ENCODE results near the gene HSD17B2.

HSD17B2 gene

GRCh38 chr16:82049484-82049883 is 14.4 kb downstream of the HSD17B2 start:
- TF ChIP-seq ZFX (IDR thresholded peaks at IDR 0.05; ENCODE audit: borderline replicate concordance) (no peak), CTCF (IDR thresholded peaks at IDR 0.05) (no peak)
- H3K27ac ChIP-seq: no peak overlapping the region

- no peak for TF ChIP-seq ZFX (IDR thresholded peaks at IDR 0.05; ENCODE audit: borderline replicate concordance)
- no peak overlapping the region for H3K27ac ChIP-seq
These were observed 15.5 kb downstream of the HSD17B2 start for GRCh38 chr16:82050506-82050905.

DNA sequence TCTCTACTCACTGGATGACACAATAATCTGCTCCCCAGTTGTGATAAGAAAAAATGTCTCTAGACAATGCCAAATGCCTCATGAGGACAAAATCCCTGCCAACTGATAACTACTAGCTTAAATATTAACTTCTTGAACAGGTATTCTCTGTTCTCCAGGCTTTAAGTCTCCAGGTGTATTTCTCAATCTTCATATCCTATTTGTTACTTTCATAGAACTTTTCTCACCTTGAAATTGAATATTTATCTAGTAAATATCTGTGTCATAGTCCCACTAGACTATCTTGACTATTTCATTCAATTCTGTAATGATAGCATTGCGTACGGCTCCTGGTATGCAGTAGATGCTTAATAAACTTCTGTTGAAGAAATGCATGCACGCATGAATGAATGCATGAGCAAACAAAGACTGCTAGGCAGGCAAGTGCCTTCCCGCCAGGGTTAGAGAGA is 15.9 kb downstream of the HSD17B2 start:
- TF ChIP-seq CTCF (IDR thresholded peaks at IDR 0.05) (no peak), ZFX (IDR thresholded peaks at IDR 0.05; ENCODE audit: borderline replicate concordance) (no peak)
- no peak overlapping the region for H3K27ac ChIP-seq

DNA sequence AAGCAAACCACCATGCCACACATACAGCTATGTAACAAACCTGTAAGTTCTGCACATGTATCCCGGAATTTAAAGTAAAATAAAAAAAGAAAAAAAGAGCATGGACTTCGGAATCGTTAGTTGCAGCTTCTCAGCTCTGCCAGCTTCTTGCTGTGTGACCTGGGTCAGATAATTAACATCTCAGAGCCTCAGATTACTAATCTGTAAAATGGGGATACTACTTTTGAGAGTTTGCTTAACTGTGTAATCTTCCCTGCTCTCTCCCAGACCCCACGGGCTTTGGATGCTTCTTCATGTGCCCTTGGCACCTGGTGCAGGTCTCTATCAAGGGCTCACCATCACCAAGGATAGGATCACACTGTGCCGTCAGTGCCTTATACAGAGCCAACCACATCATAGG is 16.6 kb downstream of the HSD17B2 start:
- TF ChIP-seq ZFX (IDR thresholded peaks at IDR 0.05; ENCODE audit: borderline replicate concordance) (no peak), CTCF (IDR thresholded peaks at IDR 0.05) (no peak)
- no peak overlapping the region for H3K27ac ChIP-seq

DNA sequence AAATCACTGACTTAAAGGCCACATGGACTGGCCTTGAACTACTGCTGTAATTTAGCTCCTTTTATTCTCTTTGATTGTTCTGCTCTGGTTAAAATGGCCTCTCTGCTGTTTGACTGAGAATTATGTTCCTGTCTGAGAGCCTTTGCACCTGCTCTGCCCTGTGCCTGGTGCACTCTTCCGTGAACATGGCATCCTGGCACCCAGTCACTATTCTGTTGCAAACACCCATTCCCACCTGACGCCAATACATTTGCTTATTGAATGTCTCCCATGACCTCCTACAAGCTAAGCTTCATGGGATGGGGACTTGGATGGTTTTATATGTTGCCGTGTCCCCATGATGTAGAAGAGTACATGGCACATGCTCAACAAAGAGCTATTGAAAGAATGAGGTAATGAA is 20.1 kb downstream of the HSD17B2 start:
- H3K27ac ChIP-seq: no peak overlapping the region
- TF ChIP-seq CTCF (IDR thresholded peaks at IDR 0.05) (no peak), ZFX (IDR thresholded peaks at IDR 0.05; ENCODE audit: borderline replicate concordance) (no peak)

GRCh38 chr16:82055728-82056549 is 20.9 kb downstream of the HSD17B2 start:
- TF ChIP-seq ZFX (IDR thresholded peaks at IDR 0.05; ENCODE audit: borderline replicate concordance) (no peak), CTCF (IDR thresholded peaks at IDR 0.05) (no peak)
- no peak overlapping the region for H3K27ac ChIP-seq

GRCh38 chr16:82056550-82056896 is 21.5 kb downstream of the HSD17B2 start:
- TF ChIP-seq ZFX (IDR thresholded peaks at IDR 0.05; ENCODE audit: borderline replicate concordance) (no peak), CTCF (IDR thresholded peaks at IDR 0.05) (no peak)
- H3K27ac ChIP-seq: no peak overlapping the region

Measured in 22Rv1 (cell line).